GM21723 (cell line): ENCODE data around the gene MTCH1.

Experiments used
- ATAC-seq: cut with Tn5 transposase; IDR thresholded peaks from one replicate; pipeline ENCODE4 v1.9.1; 2021; ENCODE audit warnings: mild to moderate bottlenecking, moderate library complexity; ENCODE audit not compliant: unreplicated experiment

Gene MTCH1

GRCh38 chr6:36970892-36971842 is 14.8 kb downstream of the MTCH1 start:
- no peak for ATAC-seq

DNA sequence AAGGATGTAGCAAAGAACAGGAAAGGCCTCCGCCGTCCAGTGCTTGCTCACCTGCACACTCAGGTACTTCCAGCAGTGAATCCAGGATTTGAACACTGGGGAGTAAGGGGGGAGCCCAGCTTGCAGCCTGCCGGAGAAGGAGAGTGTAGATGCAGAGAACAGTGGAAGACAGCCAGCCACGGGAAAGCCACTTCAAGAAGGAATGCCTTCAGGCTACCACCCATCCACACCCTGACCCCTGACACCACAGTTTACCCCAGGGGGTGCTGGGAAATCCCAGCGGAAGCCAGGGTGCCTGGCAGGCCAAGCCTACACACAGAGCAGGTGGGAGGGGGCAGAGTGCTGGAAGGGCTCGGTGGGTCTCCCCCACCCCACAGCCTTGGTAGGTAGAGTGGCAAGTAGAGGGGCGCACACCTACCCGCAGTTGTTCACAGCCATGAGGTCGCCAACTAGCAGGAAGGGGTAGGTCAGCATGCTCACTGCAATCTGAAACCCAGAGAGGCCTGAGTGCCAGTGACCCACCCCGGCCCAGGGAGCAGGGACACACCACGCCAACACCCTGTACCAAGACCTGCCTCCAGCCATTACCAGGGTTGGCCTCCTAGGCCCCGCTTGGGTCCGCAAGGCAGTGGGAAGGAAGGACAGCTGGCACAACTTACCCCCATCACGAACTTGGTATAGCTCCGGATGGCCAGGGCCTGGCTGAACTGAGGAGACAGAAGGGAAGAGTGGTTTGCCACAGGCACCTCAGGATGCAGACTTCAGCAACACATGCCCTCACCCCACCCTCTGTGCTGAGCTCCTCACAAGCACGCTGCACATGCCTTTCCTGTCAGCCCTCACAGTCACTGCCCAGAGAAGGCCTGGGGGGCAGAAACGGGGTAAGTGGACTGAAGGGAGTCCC is 15.8 kb downstream of the MTCH1 start:
- no peak for ATAC-seq

DNA sequence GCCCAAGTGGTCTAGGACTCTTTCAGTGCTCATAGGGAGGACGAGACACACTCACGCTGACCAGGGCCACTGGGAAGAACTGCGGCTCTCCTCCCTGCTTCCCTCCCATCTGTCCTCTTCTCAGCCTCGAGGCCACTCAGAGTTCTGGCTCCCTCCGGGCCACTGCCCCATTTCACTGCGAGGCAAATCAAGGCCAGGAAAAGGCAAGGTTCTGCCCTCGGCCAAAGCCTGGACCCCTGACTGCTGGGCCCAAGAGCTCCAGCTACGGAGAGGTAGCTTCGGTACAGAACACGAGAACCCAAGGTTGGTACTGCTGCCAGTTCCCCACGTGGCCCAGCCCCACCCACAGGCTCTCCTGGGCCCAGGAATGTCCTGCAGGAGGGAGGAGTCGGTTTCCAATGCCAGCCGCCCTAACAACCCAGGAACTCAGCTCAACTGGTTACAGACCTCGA is 16.7 kb downstream of the MTCH1 start:
- no peak for ATAC-seq

GRCh38 chr6:36968266-36968977 is 17.6 kb downstream of the MTCH1 start:
- no peak for ATAC-seq

DNA sequence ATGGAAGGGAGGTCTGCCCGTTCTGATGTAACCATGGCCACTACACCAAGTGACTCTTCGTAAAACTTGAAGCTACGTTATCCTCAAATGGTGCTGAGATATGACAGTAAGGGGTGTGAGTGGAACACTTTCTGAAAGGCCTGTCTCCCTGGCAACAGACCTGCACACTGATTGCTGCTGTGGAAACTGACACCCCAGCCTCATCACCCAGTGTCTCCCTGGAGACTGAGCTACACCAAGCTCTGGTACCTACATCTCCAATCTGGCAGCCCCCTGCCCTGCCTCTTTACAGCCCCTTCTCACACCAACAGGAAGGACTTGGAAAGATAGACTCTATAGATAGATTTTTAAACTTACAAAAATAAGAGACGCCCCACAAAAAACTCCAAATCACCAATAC is 18.2 kb downstream of the MTCH1 start:
- no peak for ATAC-seq

- no peak for ATAC-seq
Observed at GRCh38 chr6:36967301-36967700, 18.7 kb downstream of the MTCH1 start.

DNA sequence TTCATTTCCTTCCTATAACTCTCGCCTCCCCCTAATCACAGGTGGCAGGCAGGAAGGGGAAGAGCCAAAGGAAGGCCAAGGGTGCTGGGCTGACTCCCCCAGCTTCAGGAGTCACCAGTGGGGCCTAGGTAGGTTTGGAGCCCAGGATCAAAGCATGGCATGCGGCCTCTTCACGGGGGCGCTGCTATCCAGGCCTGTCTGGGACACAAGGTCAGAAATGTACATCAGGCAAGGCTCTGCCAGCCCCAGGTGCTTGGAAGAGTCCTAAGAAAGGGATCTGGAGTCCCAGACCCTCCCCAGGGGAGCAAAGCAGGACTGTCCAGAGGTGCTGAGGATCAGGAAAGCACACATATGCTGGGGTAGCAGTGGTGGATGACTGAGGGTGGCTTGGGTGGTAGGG is 21.1 kb downstream of the MTCH1 start:
- ATAC-seq: no peak

- no peak for ATAC-seq
Observed at GRCh38 chr6:36964349-36964748, 21.6 kb downstream of the MTCH1 start.

- ATAC-seq: no peak
Observed at GRCh38 chr6:36963451-36964290, 22.3 kb downstream of the MTCH1 start.

DNA sequence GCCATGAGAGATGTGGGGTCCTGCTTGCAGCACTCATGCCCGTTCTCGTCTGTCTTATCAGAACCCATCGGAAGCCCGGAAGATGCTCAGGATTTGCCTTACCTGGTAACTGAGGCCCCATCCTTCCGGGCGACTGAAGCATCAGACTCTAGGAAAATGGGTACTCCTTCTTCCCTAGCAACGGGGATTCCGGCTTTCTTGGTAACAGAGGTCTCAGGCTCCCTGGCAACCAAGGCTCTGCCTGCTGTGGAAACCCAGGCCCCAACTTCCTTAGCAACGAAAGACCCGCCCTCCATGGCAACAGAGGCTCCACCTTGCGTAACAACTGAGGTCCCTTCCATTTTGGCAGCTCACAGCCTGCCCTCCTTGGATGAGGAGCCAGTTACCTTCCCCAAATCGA is 23.1 kb downstream of the MTCH1 start:
- no peak for ATAC-seq

DNA sequence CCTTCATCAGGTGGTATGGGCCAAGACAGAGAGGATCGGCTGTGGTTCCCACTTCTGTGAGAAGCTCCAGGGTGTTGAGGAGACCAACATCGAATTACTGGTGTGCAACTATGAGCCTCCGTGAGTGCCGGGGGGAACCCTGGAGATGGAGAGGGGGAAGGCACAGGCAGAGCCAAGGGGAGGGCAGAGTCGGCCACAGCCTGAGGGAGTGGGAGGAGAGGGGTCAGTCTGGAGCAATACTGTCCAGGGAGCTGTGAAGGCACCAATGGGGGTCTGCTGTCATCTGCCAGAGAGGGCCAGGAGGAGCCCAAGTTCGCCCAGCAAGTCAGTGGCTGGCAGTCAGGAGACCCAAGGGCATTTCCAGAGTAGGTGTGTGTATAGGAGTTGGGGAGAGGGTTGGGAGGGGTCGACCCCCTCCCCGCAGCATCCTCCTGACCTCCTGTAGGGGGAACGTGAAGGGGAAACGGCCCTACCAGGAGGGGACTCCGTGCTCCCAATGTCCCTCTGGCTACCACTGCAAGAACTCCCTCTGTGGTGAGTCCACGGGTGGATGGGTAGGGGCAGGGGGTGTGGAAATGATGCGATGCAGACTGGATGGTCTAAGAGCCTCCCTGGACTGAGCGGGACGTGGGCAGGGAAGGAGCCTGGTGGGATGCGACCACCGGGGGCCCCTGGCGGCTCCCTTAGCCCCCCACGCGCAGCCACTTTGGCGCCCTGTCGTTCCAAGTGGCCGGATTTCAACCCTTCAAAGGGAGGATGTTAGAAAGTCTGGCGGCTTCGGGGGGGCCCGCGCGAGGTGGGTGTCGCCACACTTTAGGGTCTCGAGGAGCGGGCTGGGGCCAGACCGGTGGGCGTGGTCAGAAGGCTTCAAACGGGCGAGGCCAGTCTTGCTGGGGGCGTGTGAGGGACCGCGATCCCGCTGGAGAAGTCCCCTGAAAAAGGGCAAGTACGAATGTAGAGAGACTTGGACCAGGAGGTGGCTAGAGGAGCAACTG is 24.3 kb downstream of the MTCH1 start:
- ATAC-seq: no peak

DNA sequence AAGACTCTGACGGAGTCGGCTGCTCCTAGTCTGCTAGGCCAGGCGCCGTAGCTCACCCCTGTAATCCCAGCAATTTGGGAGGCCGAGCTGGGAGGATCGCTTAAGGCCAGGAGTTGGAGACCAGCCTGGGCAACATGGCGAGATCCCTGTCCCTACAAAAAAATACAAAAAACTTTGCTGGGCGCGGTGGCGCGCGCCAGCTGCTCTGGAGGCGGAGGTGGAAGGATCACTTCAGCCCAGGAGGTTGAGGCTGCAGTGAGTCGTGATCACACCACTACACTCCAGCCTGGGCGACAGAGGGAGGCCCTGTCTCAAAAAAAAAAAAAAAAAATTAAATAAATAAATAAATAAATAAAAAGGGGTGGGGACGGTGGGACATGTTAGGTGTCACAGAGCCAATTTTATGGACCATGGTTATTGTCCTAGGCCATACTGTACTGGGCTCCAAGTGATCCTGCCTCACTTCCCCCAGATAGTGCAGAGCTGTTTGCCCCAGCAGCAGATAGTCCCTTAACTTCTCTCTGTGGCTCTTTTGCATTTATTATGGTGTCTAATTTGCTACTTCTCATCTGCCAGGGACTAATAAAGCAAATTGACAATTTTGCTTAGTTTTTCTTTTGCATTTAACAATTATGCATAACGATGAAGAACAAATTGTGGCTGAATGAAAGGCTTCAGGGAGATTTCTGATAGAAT is 26.3 kb downstream of the MTCH1 start:
- ATAC-seq: no peak

DNA sequence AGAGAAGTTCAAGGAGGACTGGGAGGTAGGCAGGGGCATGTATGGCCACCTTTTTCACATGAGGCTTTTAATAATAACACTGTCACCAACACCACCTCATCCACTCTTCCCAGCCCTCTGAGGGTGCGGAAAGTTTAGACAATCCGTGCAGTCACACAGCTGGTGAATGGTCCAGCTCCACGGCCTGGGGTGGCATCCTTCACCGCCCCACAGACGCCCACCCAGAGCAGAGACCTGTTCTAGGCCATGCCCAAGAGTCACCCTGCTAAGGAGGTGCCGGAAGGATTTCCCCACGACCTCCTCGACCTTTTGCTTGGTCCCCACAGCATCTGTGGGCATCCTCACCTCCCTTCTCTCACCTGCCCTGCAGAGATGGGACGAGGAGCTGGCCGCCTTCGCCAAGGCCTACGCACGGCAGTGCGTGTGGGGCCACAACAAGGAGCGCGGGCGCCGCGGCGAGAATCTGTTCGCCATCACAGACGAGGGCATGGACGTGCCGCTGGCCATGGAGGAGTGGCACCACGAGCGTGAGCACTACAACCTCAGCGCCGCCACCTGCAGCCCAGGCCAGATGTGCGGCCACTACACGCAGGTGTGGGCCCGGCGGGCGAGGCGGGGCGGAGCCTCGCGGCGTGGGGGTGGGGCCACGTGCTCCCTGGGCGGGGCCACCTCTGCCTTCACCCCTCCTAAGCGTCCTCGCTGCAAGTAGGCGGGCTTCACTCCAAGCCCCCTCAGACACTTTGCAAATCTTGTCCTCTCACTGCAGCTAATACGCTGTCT is 27.0 kb downstream of the MTCH1 start:
- no peak for ATAC-seq

DNA sequence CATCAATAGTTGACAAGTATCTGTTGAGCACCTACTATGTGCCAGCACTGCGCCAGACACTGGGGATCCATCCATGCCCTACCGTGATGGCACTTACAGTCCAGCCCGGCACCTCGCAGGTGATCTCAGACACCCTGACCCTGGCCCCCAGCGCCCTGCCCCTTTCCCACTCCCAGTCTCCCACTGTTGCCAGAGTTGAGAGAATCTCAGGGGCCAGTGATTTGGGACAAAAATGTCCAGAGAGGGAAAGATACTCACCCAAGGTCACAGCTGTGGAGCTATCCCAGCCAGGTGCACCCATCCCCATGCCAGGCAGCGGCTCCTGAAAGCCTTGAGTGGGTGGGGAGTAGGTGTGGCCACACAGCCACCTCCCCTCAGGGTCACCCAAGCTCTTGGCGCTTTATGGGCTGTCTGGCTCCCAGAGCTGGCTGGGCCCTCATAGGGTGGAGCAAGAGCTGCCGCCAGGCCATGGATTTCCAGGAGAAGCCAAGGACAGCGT is 28.2 kb downstream of the MTCH1 start:
- no peak for ATAC-seq

DNA sequence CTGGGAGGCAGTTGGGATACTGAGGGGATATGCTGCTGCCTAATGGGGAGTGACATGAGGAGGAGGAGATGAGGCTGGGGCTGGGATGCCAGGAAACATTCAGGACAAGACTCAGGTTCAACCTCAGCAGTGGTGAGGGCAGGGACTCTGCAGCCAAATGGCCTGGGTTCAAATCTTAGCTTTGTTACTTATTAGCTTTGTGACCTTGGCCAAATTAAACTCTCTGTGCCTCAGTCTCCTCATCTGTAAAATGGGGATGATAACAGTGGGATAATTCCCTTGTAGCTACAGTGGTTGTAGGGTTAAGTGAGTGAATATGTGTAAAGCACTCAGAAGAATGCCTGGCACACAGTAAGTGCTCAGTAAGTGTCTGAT is 29.6 kb downstream of the MTCH1 start:
- no peak for ATAC-seq

DNA sequence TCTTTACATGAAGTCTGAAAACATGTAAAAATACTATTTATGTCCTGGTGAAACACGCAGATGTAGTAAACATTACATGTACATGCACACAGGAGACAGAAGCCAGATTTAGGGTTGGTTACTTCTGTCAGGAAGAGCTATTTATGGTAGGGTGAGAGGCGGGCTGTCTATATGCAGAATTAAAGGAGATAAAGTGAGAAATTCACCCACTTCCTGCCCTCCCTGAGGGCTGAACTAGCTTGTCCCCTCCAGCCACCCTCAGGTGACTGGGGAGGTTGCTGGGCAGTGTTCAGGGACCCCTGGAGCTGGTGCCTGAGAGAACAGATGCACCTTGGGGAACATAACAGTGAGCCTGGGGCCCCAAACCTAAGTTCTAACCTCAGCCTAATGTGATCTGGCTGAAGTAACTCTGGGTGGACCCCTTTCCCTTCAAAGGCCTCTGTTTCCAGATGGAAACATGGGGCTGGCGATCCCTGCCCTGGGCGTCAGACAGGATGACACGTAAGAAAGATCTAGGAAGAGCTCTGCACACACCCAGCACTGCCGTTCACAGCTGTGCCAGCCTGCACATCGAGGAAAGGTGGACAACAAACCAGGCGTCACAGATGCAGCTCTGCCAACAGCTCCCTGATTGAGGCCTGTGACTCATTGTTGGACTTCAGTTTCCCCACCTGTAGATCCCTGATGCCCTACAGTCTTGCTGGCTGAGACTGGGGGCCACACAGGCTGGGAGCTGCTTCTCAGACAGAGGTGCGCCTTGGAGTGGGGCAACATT is 30.1 kb downstream of the MTCH1 start:
- no peak for ATAC-seq

DNA sequence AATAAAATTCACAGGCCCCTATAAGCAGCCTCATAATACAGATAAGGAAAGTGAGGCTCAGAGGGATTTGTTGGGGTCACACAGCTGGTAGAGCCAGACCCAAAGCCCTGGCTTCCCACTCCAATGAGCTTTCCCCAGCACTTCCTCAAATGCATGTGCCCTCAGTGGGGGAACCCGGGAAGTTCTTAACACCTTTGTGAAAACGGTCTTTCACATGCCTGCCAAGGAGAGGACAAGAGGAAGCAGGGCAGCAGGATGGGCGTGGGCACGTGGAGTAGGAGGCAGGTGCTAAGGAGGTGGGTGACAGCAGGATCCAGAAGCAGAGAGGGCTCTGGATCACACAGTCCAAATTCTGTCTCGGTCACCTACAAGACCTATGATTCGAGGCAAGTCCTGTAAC is 30.9 kb downstream of the MTCH1 start:
- ATAC-seq: no peak
